Muscle of back (tissue), 13 donors: ENCODE results near the gene OAS1. TPM values are rescaled to one million over a fixed set of nuclear protein-coding genes. Genes with fewer than 3 reads are reported as not detected.
A peak's percentile ranks its signal among the peaks of the same experiment; 100 is the strongest.

Experiments used
- DNase-seq, 3 donors: peaks; one replicate each; pipeline versions ENCODE4 v3.0.0 to v3.0.0-alpha.2; 2013
- long read RNA-seq, 9 donors: transcript quantifications; one replicate each; lab custom pipeline, GENCODE V29; 2026
- polyA plus RNA-seq, 10 donors: library from polyadenylated mRNA; unstranded; fragments of 120-200 nt; gene quantifications; one replicate each; pipeline ENCODE4 v1.2.1, GENCODE V29; 2013; ENCODE audit not compliant: insufficient read length in 10 of 10

Gene OAS1
- polyA plus RNA-seq, result 1 to 10 TPM; 1.9 to 4.0 (median 3.5) TPM
- long read RNA-seq, donor 1, result 0 reads
- long read RNA-seq, donor 2, result 0 reads
- long read RNA-seq, donor 3, result 0 reads
- long read RNA-seq, donor 4, result 0 reads
- long read RNA-seq, donor 5, partial matches to known transcripts, result 0 of 2 reads
- long read RNA-seq, donor 5, other reads (novel, unspliced or antisense), result 0 of 2 reads
- long read RNA-seq, donor 6, result 0 reads
- long read RNA-seq, donor 7, partial matches to known transcripts, result 0 of 2 reads
- long read RNA-seq, donor 7, other reads (novel, unspliced or antisense), result 0 of 2 reads
- long read RNA-seq, donor 8, result 0 reads
- long read RNA-seq, donor 9, result 0 reads

- peak; percentile 20 to 75 (median 56) for DNase-seq
Observed at GRCh38 chr12:112906712-112907414, at the start of gene OAS1. Gene OAS1 (plus strand): TSS chr12:112906962. CDS start chr12:112907040, 78 bp downstream.

GRCh38 chr12:112859291-112859690 is 47.5 kb upstream of the OAS1 start:
- no peak for DNase-seq

- no peak for DNase-seq
Observed at GRCh38 chr12:112860181-112860580, 46.6 kb upstream of the OAS1 start.

GRCh38 chr12:112861284-112861683 is 45.5 kb upstream of the OAS1 start:
- DNase-seq, result no peak

GRCh38 chr12:112862636-112863290 is 44.0 kb upstream of the OAS1 start:
- DNase-seq, result no peak

- DNase-seq, result no peak
Observed at GRCh38 chr12:112868459-112869041, 38.2 kb upstream of the OAS1 start.

- no peak for DNase-seq
Observed at GRCh38 chr12:112869091-112869490, 37.7 kb upstream of the OAS1 start.

GRCh38 chr12:112869778-112870177 is 37.0 kb upstream of the OAS1 start:
- no peak for DNase-seq

GRCh38 chr12:112870267-112870980 is 36.3 kb upstream of the OAS1 start:
- no peak for DNase-seq

- DNase-seq, result no peak
Observed at GRCh38 chr12:112875608-112876007, 31.2 kb upstream of the OAS1 start.

- DNase-seq, result no peak
Observed at GRCh38 chr12:112876506-112876905, 30.3 kb upstream of the OAS1 start.

- DNase-seq, result no peak
Observed at GRCh38 chr12:112877006-112877405, 29.8 kb upstream of the OAS1 start.

GRCh38 chr12:112878488-112878887 is 28.3 kb upstream of the OAS1 start:
- no peak for DNase-seq

GRCh38 chr12:112879191-112879705 is 27.5 kb upstream of the OAS1 start:
- no peak for DNase-seq

GRCh38 chr12:112881602-112882001 is 25.2 kb upstream of the OAS1 start:
- DNase-seq, result no peak

GRCh38 chr12:112885236-112885635 is 21.5 kb upstream of the OAS1 start:
- DNase-seq, result no peak

- no peak for DNase-seq
Observed at GRCh38 chr12:112887550-112887949, 19.2 kb upstream of the OAS1 start.

- DNase-seq, result no peak
Observed at GRCh38 chr12:112891093-112892024, 15.4 kb upstream of the OAS1 start.

- no peak for DNase-seq
Observed at GRCh38 chr12:112892856-112893255, 13.9 kb upstream of the OAS1 start.

GRCh38 chr12:112894128-112894527 is 12.6 kb upstream of the OAS1 start:
- no peak for DNase-seq
